Karpas-422 (cell line): Measurements from ENCODE around the gene THAP4. TPM values are rescaled to one million over a fixed set of nuclear protein-coding genes. Genes with fewer than 3 reads are reported as not detected.

Experiments
- DNase-seq: peaks from one replicate; pipeline ENCODE4 v3.0.0-alpha.2; 2015
- H2AFZ ChIP-seq: fragments of 200-600 bp; sonication (generic); 2 replicates; pipeline ENCODE4 v1.6.1; 2014; ENCODE audit warnings: antibody characterized with exemption, low read length, mixed read lengths
- H3K27ac ChIP-seq: fragments of 200-600 bp; sonication (generic); 2 replicates; pipeline ENCODE4 v1.5.1; 2014; ENCODE audit warnings: mild to moderate bottlenecking, low read length, moderate library complexity
- H3K27me3 ChIP-seq: fragments of 200-600 bp; sonication (generic); 2 replicates; pipeline ENCODE4 v1.6.1; 2014; ENCODE audit warnings: low read length, mixed read lengths
- H3K36me3 ChIP-seq: fragments of 200-600 bp; sonication (generic); 2 replicates; pipeline ENCODE4 v1.6.1; 2014; ENCODE audit warnings: low read length, mixed read lengths; ENCODE audit not compliant: insufficient read depth
- H3K4me1 ChIP-seq: fragments of 200-600 bp; sonication (generic); 2 replicates; pipeline ENCODE4 v1.6.1; 2014; ENCODE audit warnings: mild to moderate bottlenecking, low read length, mixed read lengths
- H3K4me2 ChIP-seq: fragments of 200-600 bp; sonication (generic); 2 replicates; pipeline ENCODE4 v1.6.1; 2014; ENCODE audit warnings: low read length, low read depth, mild to moderate bottlenecking; ENCODE audit not compliant: poor library complexity, severe bottlenecking
- H3K4me3 ChIP-seq: fragments of 200-600 bp; sonication (generic); 2 replicates; pipeline ENCODE4 v1.5.1; 2014; ENCODE audit warnings: mild to moderate bottlenecking, antibody characterized with exemption, low read length, mixed read lengths
- H3K79me2 ChIP-seq: fragments of 200-600 bp; sonication (generic); 2 replicates; pipeline ENCODE4 v1.6.1; 2014; ENCODE audit warnings: mild to moderate bottlenecking, low read length, mixed read lengths
- H3K9ac ChIP-seq: fragments of 200-600 bp; sonication (generic); 2 replicates; pipeline ENCODE4 v1.6.0; 2014; ENCODE audit warnings: low read length
- H3K9me2 ChIP-seq: fragments of 200-600 bp; sonication (generic), shearing (Covaris generic); replicated peaks from 2 replicates; pipeline ENCODE4 v1.6.0; 2014; ENCODE audit warnings: mild to moderate bottlenecking, low read length, moderate library complexity; ENCODE audit not compliant: insufficient read depth
- H3K9me3 ChIP-seq: fragments of 300-700, 200-600 bp; sonication (generic); 2 replicates; pipeline ENCODE4 v1.6.1; 2014; ENCODE audit warnings: low read length, mixed read lengths
- H4K20me1 ChIP-seq: fragments of 200-600 bp; sonication (generic); 2 replicates; pipeline ENCODE4 v1.6.1; 2014; ENCODE audit warnings: mild to moderate bottlenecking, antibody characterized with exemption, low read length, low read depth; ENCODE audit not compliant: insufficient read depth
- total RNA-seq: library from RNA; depleted of rRNA; stranded (reverse); fragments of >200 nt; shearing (Covaris generic); gene quantifications from 2 replicates; pipeline ENCODE4 v1.2.3, GENCODE V29; 2014; ENCODE audit warnings: low replicate concordance

The THAP4 gene
- total RNA-seq, 1 experiment from 2014 or later, result 45.4 TPM

DNA sequence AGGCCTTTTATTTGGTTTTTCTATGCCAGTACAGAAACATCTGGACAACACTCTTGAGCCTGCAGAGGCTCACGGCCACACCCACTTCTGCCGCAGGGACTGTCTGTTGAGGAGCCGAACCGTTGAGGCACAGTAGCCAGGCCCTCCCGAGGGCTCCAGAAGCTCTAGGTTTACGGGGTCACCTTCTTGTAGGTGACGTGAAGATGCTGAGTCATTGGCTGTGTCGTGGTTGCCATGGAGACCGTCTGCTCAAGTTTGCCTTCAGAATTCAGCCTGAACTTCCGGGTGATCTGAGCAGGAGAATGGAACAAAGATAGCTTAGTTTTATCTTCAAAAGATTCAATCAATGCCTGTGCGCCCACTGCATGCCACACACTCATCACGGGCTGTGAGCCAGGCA, 52.5 kb downstream of the THAP4 start:
- Histone ChIP-seq H3K79me2 (no peaks in the 10 kb centered on the region), H3K27ac (no peak overlapping the region), H3K27me3 (no peaks in the 10 kb centered on the region), H3K36me3 (peaks cover 39% of the 10 kb centered on the region), H3K4me2 (no peak overlapping the region), H4K20me1 (no peaks in the 10 kb centered on the region), H3K9me2 (no peaks in the 10 kb centered on the region), H3K4me1 (no peaks in the 10 kb centered on the region), H3K4me3 (no peak overlapping the region), H3K9ac (no peak overlapping the region), H3K9me3 (peaks cover 6% of the 10 kb centered on the region; the same call in 1 of the 2 replicates), H2AFZ (no peak overlapping the region)
- no peak for DNase-seq

- H3K27me3 ChIP-seq, result no peaks in the 10 kb centered on the region
Measured at GRCh38 chr2:241582806-241583205, 54.2 kb downstream of the THAP4 start.

GRCh38 chr2:241582328-241582727, 54.6 kb downstream of the THAP4 start:
- Histone ChIP-seq H3K9me3 (peaks cover 5% of the 10 kb centered on the region; the same call in 1 of the 2 replicates), H3K36me3 (peaks cover 35% of the 10 kb centered on the region), H4K20me1 (no peaks in the 10 kb centered on the region), H3K79me2 (no peaks in the 10 kb centered on the region), H3K27ac (no peak overlapping the region), H3K27me3 (no peaks in the 10 kb centered on the region), H3K9me2 (no peaks in the 10 kb centered on the region), H3K4me3 (no peak overlapping the region), H2AFZ (no peak overlapping the region), H3K9ac (no peak overlapping the region), H3K4me2 (no peak overlapping the region), H3K4me1 (no peaks in the 10 kb centered on the region)
- no peak for DNase-seq

More at GRCh38 chr2:241582806-241583205, 54.2 kb downstream of the THAP4 start:
- peaks cover 37% of the 10 kb centered on the region for H3K36me3 ChIP-seq
- no peak overlapping the region for H3K27ac ChIP-seq
- H3K4me3 ChIP-seq, result no peak overlapping the region
- no peak overlapping the region for H3K4me2 ChIP-seq
- DNase-seq, result no peak
- no peaks in the 10 kb centered on the region for H3K4me1 ChIP-seq
- H2AFZ ChIP-seq, result no peak overlapping the region
- H3K9me2 ChIP-seq, result no peaks in the 10 kb centered on the region
- no peaks in the 10 kb centered on the region for H3K79me2 ChIP-seq
- peaks cover 6% of the 10 kb centered on the region; the same call in 1 of the 2 replicates for H3K9me3 ChIP-seq
- H3K9ac ChIP-seq, result no peak overlapping the region
- H4K20me1 ChIP-seq, result no peaks in the 10 kb centered on the region

- no peak overlapping the region for H3K9ac ChIP-seq
- no peaks in the 10 kb centered on the region for H3K79me2 ChIP-seq
- H3K4me2 ChIP-seq, result no peak overlapping the region
- no peaks in the 10 kb centered on the region for H3K27me3 ChIP-seq
- H4K20me1 ChIP-seq, result no peaks in the 10 kb centered on the region
- no peak overlapping the region for H3K4me3 ChIP-seq
- H3K36me3 ChIP-seq, result peaks cover 10% of the 10 kb centered on the region
- no peaks in the 10 kb centered on the region for H3K9me2 ChIP-seq
- H2AFZ ChIP-seq, result no peak overlapping the region
- H3K9me3 ChIP-seq, result no peaks in the 10 kb centered on the region
- H3K27ac ChIP-seq, result no peak overlapping the region
- no peaks in the 10 kb centered on the region for H3K4me1 ChIP-seq
- DNase-seq, result no peak
Measured at GRCh38 chr2:241579281-241579680, 57.7 kb downstream of the THAP4 start.

- H3K4me2 ChIP-seq, result no peak overlapping the region
- no peak overlapping the region for H2AFZ ChIP-seq
- no peak overlapping the region for H3K27ac ChIP-seq
- no peaks in the 10 kb centered on the region for H3K9me3 ChIP-seq
- DNase-seq, result no peak
- no peaks in the 10 kb centered on the region for H3K9me2 ChIP-seq
- no peaks in the 10 kb centered on the region for H3K79me2 ChIP-seq
- H3K27me3 ChIP-seq, result no peaks in the 10 kb centered on the region
- no peaks in the 10 kb centered on the region for H4K20me1 ChIP-seq
- H3K4me3 ChIP-seq, result no peak overlapping the region
- peaks cover 1% of the 10 kb centered on the region; the same call in 1 of the 2 replicates for H3K36me3 ChIP-seq
- H3K4me1 ChIP-seq, result no peaks in the 10 kb centered on the region
- H3K9ac ChIP-seq, result no peak overlapping the region
Measured at GRCh38 chr2:241577413-241578122, 59.4 kb downstream of the THAP4 start.

DNA sequence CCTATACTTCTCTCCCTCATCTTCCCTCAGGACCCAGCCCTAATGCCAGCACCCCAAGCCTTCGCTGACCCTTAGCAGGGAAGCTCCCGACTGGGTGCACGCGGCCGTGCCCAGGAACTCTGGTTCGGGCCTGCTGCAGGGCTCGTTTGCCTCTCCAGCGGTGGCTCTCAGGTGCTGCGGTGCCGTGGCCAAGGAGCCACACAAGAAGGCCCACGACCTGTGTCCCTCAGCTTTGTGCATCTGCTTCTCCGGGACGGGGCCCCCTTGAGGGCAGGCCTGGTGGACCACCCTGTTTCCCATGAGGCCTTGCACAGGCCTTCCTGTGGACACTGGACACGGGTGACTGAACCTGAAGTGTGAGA, 60.7 kb downstream of the THAP4 start:
- Histone ChIP-seq H3K4me3 (no peak overlapping the region), H3K9me3 (no peaks in the 10 kb centered on the region), H3K9me2 (no peaks in the 10 kb centered on the region), H3K9ac (no peak overlapping the region), H3K27me3 (no peaks in the 10 kb centered on the region), H3K4me1 (no peaks in the 10 kb centered on the region), H2AFZ (no peak overlapping the region), H3K79me2 (no peaks in the 10 kb centered on the region), H3K36me3 (no peaks in the 10 kb centered on the region; the same call in 1 of the 2 replicates), H4K20me1 (no peaks in the 10 kb centered on the region), H3K27ac (no peak overlapping the region), H3K4me2 (no peak overlapping the region)
- DNase-seq, result no peak

- Histone ChIP-seq H2AFZ (no peak overlapping the region), H4K20me1 (no peaks in the 10 kb centered on the region), H3K9me2 (no peaks in the 10 kb centered on the region), H3K27ac (no peak overlapping the region), H3K79me2 (no peaks in the 10 kb centered on the region), H3K27me3 (no peaks in the 10 kb centered on the region), H3K4me3 (no peak overlapping the region), H3K9me3 (no peaks in the 10 kb centered on the region), H3K9ac (no peak overlapping the region), H3K4me2 (no peak overlapping the region), H3K4me1 (no peaks in the 10 kb centered on the region), H3K36me3 (no peaks in the 10 kb centered on the region; the same call in 1 of the 2 replicates)
- no peak for DNase-seq
Measured at GRCh38 chr2:241575624-241576292, 61.2 kb downstream of the THAP4 start.

DNA sequence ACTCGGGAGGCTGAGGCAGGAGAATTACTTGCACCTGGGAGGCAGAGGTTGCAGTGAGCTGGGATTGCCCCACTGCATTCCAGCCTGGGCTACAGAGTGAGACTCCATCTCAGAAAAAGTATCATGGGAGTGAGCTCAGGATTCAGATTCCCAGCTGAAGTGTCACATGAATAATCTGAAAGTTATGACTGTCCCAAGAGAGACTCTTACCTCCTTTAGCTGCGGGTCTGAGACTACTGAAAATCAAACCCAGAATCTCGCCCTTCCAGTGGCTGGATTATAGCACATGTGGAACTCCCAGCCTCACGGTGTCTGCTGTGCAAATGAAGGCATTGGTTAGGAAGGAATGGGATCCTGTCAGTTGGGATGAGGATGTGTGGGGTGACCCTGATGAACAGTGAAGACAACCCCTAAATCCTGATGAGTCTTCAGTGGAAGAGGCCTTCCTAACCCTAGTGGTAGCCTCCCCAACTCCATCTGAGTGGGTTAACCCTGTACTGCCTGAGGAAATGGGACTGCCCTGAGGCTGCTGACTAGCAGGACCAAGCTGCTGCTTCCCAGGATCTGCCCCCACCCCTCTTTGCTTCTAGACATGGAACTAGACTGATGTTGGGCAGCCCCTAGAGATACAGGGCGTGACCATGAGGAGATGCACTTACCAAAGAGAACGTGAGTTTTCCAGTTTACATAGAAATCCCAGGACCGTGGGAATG, 61.9 kb downstream of the THAP4 start:
- Histone ChIP-seq H3K4me3 (no peak overlapping the region), H4K20me1 (no peaks in the 10 kb centered on the region), H3K4me2 (no peak overlapping the region), H3K27me3 (no peaks in the 10 kb centered on the region), H3K9me3 (no peaks in the 10 kb centered on the region), H3K4me1 (no peaks in the 10 kb centered on the region), H3K36me3 (no peaks in the 10 kb centered on the region; the same call in 1 of the 2 replicates), H3K27ac (no peak overlapping the region), H2AFZ (no peak overlapping the region), H3K79me2 (no peaks in the 10 kb centered on the region), H3K9me2 (no peaks in the 10 kb centered on the region), H3K9ac (no peak overlapping the region)
- no peak for DNase-seq
